K562 (cell line): ENCODE measurements around the gene TCP11. TPM values are rescaled to one million over a fixed set of nuclear protein-coding genes. Genes with fewer than 3 reads are reported as not detected.

Experiments used
- ATAC-seq: fragments of 200-7000 bp; cut with Tn5 transposase; 3 replicates; pipeline ENCODE4 v1.9.1; 2020; ENCODE audit warnings: moderate library complexity
- BruUV-seq: library from RNA; stranded (reverse); fragments of 400-500 nt; replicated peaks from 2 replicates; lab custom pipeline; 2021; lab: Mats Ljungman, UMichigan
- CTCF ChIA-PET: fragments of 300-600 bp; formaldehyde crosslinking; extraction: SDS; loops from one replicate; lab custom pipeline; 2021; ENCODE audit warnings: low intra/inter-chr PET ratio; lab: Yijun Ruan, JAX
- POLR2A ChIA-PET: fragments of 300-600, 350-650 bp; sonication (Branson Sonifier 250); formaldehyde crosslinking; extraction: SDS; loops from one replicate; lab custom pipeline; 2021; ENCODE audit warnings: antibody characterized with exemption, inconsistent platforms; lab: Yijun Ruan, JAX
- DNase-seq, 4 experiments: peaks; one replicate each; pipeline versions ENCODE4 v3.0.0 to v3.0.0-alpha.2; 2011 to 2018; ENCODE audit warnings: low spot score in 3 of 4, mixed read lengths in 3 of 4; ENCODE audit errors: extremely low read depth in 1 of 4
- FAIRE-seq: peaks from 2 replicates; lab custom pipeline; 2011; peaks lifted over from hg19 to GRCh38; lab: Jason Lieb, UNC
- H2AFZ ChIP-seq: 2 replicates; pipeline ENCODE4 v1.6.0; 2011; ENCODE audit warnings: low read depth, low read length, control low read depth, inconsistent platforms
- H3K27ac ChIP-seq: fragments of 200-600 bp; 3 replicates; pipeline ENCODE4 v1.8.0; 2011; ENCODE audit warnings: low read depth, mild to moderate bottlenecking, control low read depth, inconsistent platforms, low read length, moderate library complexity, mixed read lengths; ENCODE audit errors: extremely low read depth
- H3K27me3 ChIP-seq, 2 experiments: fragments of 300-600 bp in 1 of 2; 2 replicates in 1 of 2; 3 replicates in 1 of 2; pipeline versions ENCODE4 v1.6.0 to v1.8.0; 2011; ENCODE audit warnings: inconsistent platforms in 2 of 2, low read length in 2 of 2, mild to moderate bottlenecking in 1 of 2, mixed read lengths in 1 of 2, moderate library complexity in 1 of 2; ENCODE audit not compliant: control insufficient read depth in 2 of 2, insufficient read depth in 2 of 2
- H3K36me3 ChIP-seq: fragments of 300-600 bp; 3 replicates; pipeline ENCODE4 v1.8.0; 2011; ENCODE audit warnings: mild to moderate bottlenecking, low read length, inconsistent platforms; ENCODE audit not compliant: control insufficient read depth, insufficient read depth
- H3K4me1 ChIP-seq, 2 experiments: fragments of 200-600 bp in 1 of 2; replicated peaks in 1 of 2; 2 replicates in 1 of 2; 3 replicates in 1 of 2; pipeline versions ENCODE4 v1.5.1 to v1.8.0; 2011; ENCODE audit warnings: inconsistent platforms in 2 of 2, low read length in 2 of 2, mild to moderate bottlenecking in 1 of 2, mixed read lengths in 1 of 2, moderate library complexity in 1 of 2; ENCODE audit not compliant: control insufficient read depth in 2 of 2, insufficient read depth in 2 of 2
- H3K4me2 ChIP-seq: 2 replicates; pipeline ENCODE4 v1.6.1; 2011; ENCODE audit warnings: low read length, control low read depth, inconsistent platforms, mixed read lengths; ENCODE audit not compliant: insufficient read depth
- H3K4me3 ChIP-seq: fragments of 200-600 bp; sonication (generic), shearing (Covaris generic); 2 replicates; pipeline ENCODE4 v1.5.1; 2016; ENCODE audit warnings: control low read depth, inconsistent platforms
- H3K79me2 ChIP-seq: fragments of 200-600 bp; 3 replicates; pipeline ENCODE4 v1.8.0; 2011; ENCODE audit warnings: low read length, inconsistent platforms; ENCODE audit not compliant: control insufficient read depth, insufficient read depth
- H3K9ac ChIP-seq, 2 experiments: 2 replicates each; pipeline versions ENCODE4 v1.6.0 to v1.6.1; 2011; ENCODE audit warnings: low read depth in 2 of 2, low read length in 2 of 2, control low read depth in 1 of 2, inconsistent platforms in 1 of 2, mild to moderate bottlenecking in 1 of 2, mixed read lengths in 1 of 2; ENCODE audit not compliant: insufficient read depth in 1 of 2
- H3K9me1 ChIP-seq: one replicate; pipeline ENCODE4 v1.6.0; 2011; ENCODE audit warnings: inconsistent platforms, mild to moderate bottlenecking, low read length, moderate library complexity; ENCODE audit not compliant: control insufficient read depth, insufficient read depth
- H3K9me3 ChIP-seq: replicated peaks from 2 replicates; pipeline ENCODE4 v1.5.1; 2011; ENCODE audit warnings: low read depth, low read length, inconsistent platforms; ENCODE audit not compliant: control insufficient read depth, insufficient read depth
- H4K20me1 ChIP-seq: replicated peaks from 2 replicates; pipeline ENCODE4 v1.6.1; 2011; ENCODE audit warnings: low read length, inconsistent platforms, mixed read lengths; ENCODE audit not compliant: control insufficient read depth, insufficient read depth
- ATF3 ChIP-seq, 2 experiments: fragments of 450-650 bp in 1 of 2; sonication (generic) in 1 of 2; formaldehyde crosslinking in 1 of 2; IDR thresholded peaks in 1 of 2; conservative IDR thresholded peaks in 1 of 2; 2 replicates each; pipeline versions ENCODE4 v1.6.1 to v1.8.1; 2016 to 2023; ENCODE audit warnings: mild to moderate bottlenecking in 2 of 2, moderate library complexity in 2 of 2, inconsistent platforms in 1 of 2, missing genetic modification reagents in 1 of 2
- DACH1 ChIP-seq: fragments of 450-650 bp; IDR thresholded peaks from 2 replicates; pipeline ENCODE4 v1.6.1; 2018; ENCODE audit not compliant: partially characterized antibody
- ELF2 ChIP-seq: fragments of 250-450 bp; sonication (Bioruptor Pico); IDR thresholded peaks from 2 replicates; pipeline ENCODE4 v1.5.0; 2021; ENCODE audit warnings: mild to moderate bottlenecking
- FOSL1 ChIP-seq: fragments of 200-800 bp; sonication (Bioruptor generic); conservative IDR thresholded peaks from 2 replicates; pipeline ENCODE4 v1.6.1; 2016; ENCODE audit warnings: missing genetic modification characterization, missing compliant biosample characterization
- HDAC3 ChIP-seq: fragments of 450-650 bp; IDR thresholded peaks from 2 replicates; pipeline ENCODE4 v1.6.1; 2018; ENCODE audit warnings: borderline replicate concordance, mild to moderate bottlenecking, moderate library complexity; ENCODE audit not compliant: partially characterized antibody
- HMG20B ChIP-seq: fragments of 250-450 bp; sonication (Bioruptor Pico); IDR thresholded peaks from 2 replicates; pipeline ENCODE4 v1.5.0; 2021; ENCODE audit warnings: mild to moderate bottlenecking
- KDM1A ChIP-seq, 2 experiments: fragments of 450-650 bp; IDR thresholded peaks; 2 replicates each; pipeline ENCODE4 v1.6.1; 2016; ENCODE audit warnings: mild to moderate bottlenecking in 2 of 2
- LEF1 ChIP-seq: fragments of 450-650 bp; IDR thresholded peaks from 2 replicates; pipeline ENCODE4 v1.6.1; 2016; ENCODE audit warnings: mild to moderate bottlenecking
- PTTG1 ChIP-seq: fragments of 450-650 bp; IDR thresholded peaks from 2 replicates; pipeline ENCODE4 v1.6.1; 2016; ENCODE audit warnings: low read depth, mild to moderate bottlenecking, missing genetic modification characterization, missing compliant biosample characterization
- RNF2 ChIP-seq: sonication (generic); IDR thresholded peaks from 2 replicates; pipeline ENCODE4 v1.6.1; 2016
- RUNX1 ChIP-seq: sonication (generic); IDR thresholded peaks from 2 replicates; pipeline ENCODE4 v1.6.1; 2016; ENCODE audit warnings: antibody characterized with exemption, low read depth
- TRIM25 ChIP-seq: fragments of 450-650 bp; IDR thresholded peaks from 2 replicates; pipeline ENCODE4 v1.7.0; 2016; ENCODE audit warnings: borderline replicate concordance
- TSC22D4 ChIP-seq: fragments of 450-650 bp; IDR thresholded peaks from 2 replicates; pipeline ENCODE4 v1.6.1; 2016; ENCODE audit warnings: missing genetic modification characterization, missing biosample characterization, control low read depth
- U2AF2 ChIP-seq: fragments of 200-400 bp; formaldehyde crosslinking; optimal IDR thresholded peaks from 2 replicates; pipeline ENCODE3; 2017; ENCODE audit warnings: low read depth, mild to moderate bottlenecking, low read length
- ZNF408 ChIP-seq: fragments of 250-450 bp; sonication (Bioruptor Pico); IDR thresholded peaks from 2 replicates; pipeline ENCODE4 v1.4.0; 2020; ENCODE audit warnings: low read depth, mild to moderate bottlenecking, moderate library complexity
- ZNF592 ChIP-seq: fragments of 450-650 bp; IDR thresholded peaks from 2 replicates; pipeline ENCODE4 v1.6.1; 2017; ENCODE audit warnings: antibody characterized with exemption, mild to moderate bottlenecking
- ZNF785 ChIP-seq: fragments of 250-450 bp; sonication (Bioruptor Pico); IDR thresholded peaks from 2 replicates; pipeline ENCODE4 v1.4.0; 2020; ENCODE audit warnings: mild to moderate bottlenecking
- WGBS: fragments of 100-300 bp; shearing (Covaris generic); methylation state at CpG from one replicate; pipeline ENCODE4 v1.1.6; 2016; ENCODE audit warnings: low coverage, mixed read lengths; ENCODE audit not compliant: insufficient coverage; ENCODE audit errors: missing lambda C conversion rate; 5-methylcytosine and 5-hydroxymethylcytosine counted together
- in situ Hi-C: fragments of 300-500 bp; cut with MboI; formaldehyde crosslinking; loops from 4 replicates; pipeline ENCODE4 v1.15.0; 2018; ENCODE audit warnings: inconsistent platforms, mixed read lengths
- intact Hi-C: fragments of 100-400 bp; cut with micrococcal nuclease; formaldehyde crosslinking; loops from 2 replicates; pipeline ENCODE4 v1.14.2; 2022
- polyA plus RNA-seq, 8 experiments: library from polyadenylated mRNA; depleted of rRNA in 4 of 8; stranded (reverse) in 5 of 8; unstranded in 3 of 8; fragments of >200 nt; fragmentation: Nextera tagmentation in 2 of 8; fragmentation: Illumina TruSeq in 1 of 8; extraction: Ambion mirVana in 2 of 8; extraction: Trizol in 1 of 8; gene quantifications; 2 replicates each; pipeline versions ENCODE4 v1.2.1 to v1.2.3, GENCODE V29; 2011 to 2014; ENCODE audit warnings: inconsistent platforms in 1 of 8, missing spikeins in 1 of 8
- total RNA-seq, 7 experiments: library from RNA; depleted of rRNA in 6 of 7; stranded (reverse); fragments of >200 nt in 6 of 7; fragmentation: Illumina TruSeq in 2 of 7; extraction: Trizol in 2 of 7; gene quantifications; 2 replicates each; pipeline versions ENCODE4 v1.2.1 to v1.2.3, GENCODE V29; 2011 to 2021; ENCODE audit warnings: low replicate concordance in 1 of 7

Gene TCP11
- total and polyA plus RNA-seq, 9 of the 15 experiments (the other 6 are each of a cell fraction or from before 2014, with no cell fraction given): not detected

DNA sequence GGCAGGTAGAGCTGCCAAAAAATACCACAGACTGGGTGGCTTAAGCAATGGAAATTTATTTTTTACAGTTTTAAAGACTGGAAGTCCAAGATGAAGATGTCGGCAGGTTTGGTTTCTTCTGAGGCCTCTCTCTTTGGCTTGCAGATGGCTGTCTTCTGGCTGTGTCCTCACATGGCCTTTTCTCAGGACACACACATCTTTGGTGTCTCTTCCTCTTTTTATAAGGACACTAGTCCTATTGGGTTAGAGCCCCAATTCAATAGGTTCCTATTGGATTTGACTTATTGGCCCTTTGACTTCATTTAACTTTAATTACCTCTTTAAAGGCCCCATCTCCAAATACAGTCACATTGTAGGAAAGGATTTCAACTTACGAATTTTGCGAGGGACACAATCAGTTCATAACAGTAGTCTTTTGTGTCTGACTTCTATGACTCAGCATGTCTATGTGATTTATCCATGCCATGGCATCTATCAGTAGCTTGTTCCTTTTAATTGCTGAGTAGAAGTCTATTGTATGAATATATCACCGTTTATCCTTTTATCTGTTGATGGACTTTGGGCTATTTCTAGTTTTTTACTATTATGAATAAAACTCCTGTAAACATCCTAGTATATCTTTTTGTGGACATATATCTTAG, 11.0 kb upstream of the TCP11 start:
- no peak for ATAC-seq
- Histone ChIP-seq H3K9me3 (no peaks in the 10 kb centered on the region), H3K36me3 (no peaks in the 10 kb centered on the region), H3K9ac (no peak overlapping the region), H3K27ac (no peak overlapping the region), H3K4me1 (no peaks in the 10 kb centered on the region), H3K9me1 (no peaks in the 10 kb centered on the region), H3K27me3 (peaks cover 22 to 26% of the 10 kb centered on the region in 2 experiments), H2AFZ (no peak overlapping the region), H3K4me2 (no peak overlapping the region), H3K4me3 (no peak overlapping the region), H3K79me2 (no peaks in the 10 kb centered on the region), H4K20me1 (no peaks in the 10 kb centered on the region)
- intact Hi-C loops: no loop called here
- 2% methylated on average over 4 of the region's 4 CpGs for WGBS
- peak; percentile 72 for FAIRE-seq
- BruUV-seq: no TSS peak
- ChIA-PET POLR2A (no interaction called here), CTCF (no interaction called here)
- no peak for DNase-seq
- in situ Hi-C loops: no loop called here
- no peak for TF ChIP-seq HMG20B
- TF ChIP-seq ZNF408: no peak
- TF ChIP-seq LEF1: peak; percentile 30; the same call in 1 of the 2 replicates
- no peak for TF ChIP-seq DACH1
- peak in 1 of 2 experiments; percentile 30; a peak in 1 of 4 replicates for TF ChIP-seq KDM1A (IDR thresholded peaks at IDR 0.05)
- no peak for TF ChIP-seq PTTG1 (tag)
- no peak for TF ChIP-seq HDAC3
- TF ChIP-seq RNF2: no peak
- no peak for TF ChIP-seq RUNX1
- no peak for TF ChIP-seq TSC22D4
- TF ChIP-seq U2AF2: no peak
- no peak for TF ChIP-seq ZNF785 (CRISPR knock-in tag)
- TF ChIP-seq TRIM25: no peak
- no peak for TF ChIP-seq ZNF592
- TF ChIP-seq FOSL1 (tag): peak; percentile 42; the same call in 1 of the 2 replicates
- TF ChIP-seq ELF2: no peak
- peak; percentile 25; the same call in 1 of the 2 replicates for TF ChIP-seq ATF3 (IDR thresholded peaks at IDR 0.05)
- TF ChIP-seq ATF3 (CRISPR knock-in tag; conservative IDR thresholded peaks at IDR 0.05): no peak
